Measurements from ENCODE around the gene RAPGEF3.

Gene RAPGEF3

GRCh38 chr12:47715877-47716548, 42.7 kb downstream of the RAPGEF3 start:
- Histone ChIP-seq H3K4me3 (no peak overlapping the region), H3K9me3 (no peaks in the 10 kb centered on the region), H3K27me3 (ENCODE audit: low read depth) (no peaks in the 10 kb centered on the region), H3K4me1 (no peaks in the 10 kb centered on the region), H3K36me3 (replicated peaks) (no peaks in the 10 kb centered on the region)
- in situ Hi-C loops (cut with MboI; ENCODE audit: low sequenced_read_pairs): loop anchor here (10.0 kb wide), 3 partner anchors 59 to 449 kb away; partner anchors contain the start of gene SLC48A1
- DNase-seq (ENCODE audit: low spot score in 2 of 2): no peak

GRCh38 chr12:47715393-47715876, 43.2 kb downstream of the RAPGEF3 start:
- Histone ChIP-seq H3K4me1 (no peaks in the 10 kb centered on the region), H3K36me3 (replicated peaks) (no peaks in the 10 kb centered on the region), H3K27me3 (ENCODE audit: low read depth) (no peaks in the 10 kb centered on the region), H3K4me3 (no peak overlapping the region), H3K9me3 (no peaks in the 10 kb centered on the region)
- in situ Hi-C loops (cut with MboI; ENCODE audit: low sequenced_read_pairs): loop anchor here (10.0 kb wide), 3 partner anchors 59 to 449 kb away; partner anchors contain the start of gene SLC48A1
- peak; percentile 68 to 81 for DNase-seq (ENCODE audit: low spot score in 2 of 2)

- in situ Hi-C loops (cut with MboI; ENCODE audit: low sequenced_read_pairs): loop anchor here (10.0 kb wide), 3 partner anchors 60 to 450 kb away; partner anchors contain the start of gene SLC48A1
- no peak overlapping the region for H3K4me3 ChIP-seq
Observed at GRCh38 chr12:47714826-47715386, 43.8 kb downstream of the RAPGEF3 start.

DNA sequence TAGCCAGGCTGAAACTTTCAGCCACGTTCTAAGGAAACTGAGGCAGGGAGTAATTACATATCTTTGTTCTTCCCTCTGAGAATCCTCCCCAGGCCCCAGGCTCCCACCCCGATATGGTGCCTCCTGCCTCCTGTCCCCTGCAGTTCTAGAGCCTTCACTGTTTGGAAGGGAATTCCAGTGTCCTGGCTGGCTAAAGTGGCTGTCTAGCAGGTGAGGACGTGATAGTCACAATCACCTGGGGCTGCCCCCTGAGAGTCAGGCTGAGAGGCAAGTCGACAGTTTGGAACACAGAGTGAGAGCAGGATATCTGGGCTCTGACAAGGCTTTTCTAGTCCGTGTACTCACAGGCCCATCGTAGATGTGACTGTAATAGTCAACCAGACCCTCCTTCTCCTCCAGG, 46.5 kb downstream of the RAPGEF3 start:
- no peaks in the 10 kb centered on the region for H3K36me3 ChIP-seq (replicated peaks)
- no peaks in the 10 kb centered on the region for H3K9me3 ChIP-seq
- H3K4me1 ChIP-seq: peaks cover under 1% of the 10 kb centered on the region; the same call in 1 of the 2 replicates
- no peaks in the 10 kb centered on the region for H3K27me3 ChIP-seq (ENCODE audit: low read depth)
- in situ Hi-C loops (cut with MboI; ENCODE audit: low sequenced_read_pairs): loop anchor here (10.0 kb wide), 3 partner anchors 63 to 453 kb away; partner anchors contain the start of gene SLC48A1
- no peak for DNase-seq (ENCODE audit: low spot score in 2 of 2)
- no peak overlapping the region for H3K4me3 ChIP-seq

More at GRCh38 chr12:47714826-47715386, 43.8 kb downstream of the RAPGEF3 start:
- no peak for DNase-seq (ENCODE audit: low spot score in 2 of 2)
- H3K27me3 ChIP-seq (ENCODE audit: low read depth): no peaks in the 10 kb centered on the region
- H3K36me3 ChIP-seq (replicated peaks): no peaks in the 10 kb centered on the region
- H3K4me1 ChIP-seq: no peaks in the 10 kb centered on the region
- no peaks in the 10 kb centered on the region for H3K9me3 ChIP-seq

- in situ Hi-C loops (cut with MboI; ENCODE audit: low sequenced_read_pairs): loop anchor here (10.0 kb wide), 3 partner anchors 63 to 453 kb away; partner anchors contain the start of gene SLC48A1
- DNase-seq (ENCODE audit: low spot score in 2 of 2): no peak
- H3K9me3 ChIP-seq: no peaks in the 10 kb centered on the region
- H3K27me3 ChIP-seq (ENCODE audit: low read depth): no peaks in the 10 kb centered on the region
- H3K4me1 ChIP-seq: peaks cover 3% of the 10 kb centered on the region; the same call in 1 of the 2 replicates
- no peak overlapping the region for H3K4me3 ChIP-seq
- H3K36me3 ChIP-seq (replicated peaks): no peaks in the 10 kb centered on the region
Observed at GRCh38 chr12:47711448-47711847, 47.2 kb downstream of the RAPGEF3 start.

DNA sequence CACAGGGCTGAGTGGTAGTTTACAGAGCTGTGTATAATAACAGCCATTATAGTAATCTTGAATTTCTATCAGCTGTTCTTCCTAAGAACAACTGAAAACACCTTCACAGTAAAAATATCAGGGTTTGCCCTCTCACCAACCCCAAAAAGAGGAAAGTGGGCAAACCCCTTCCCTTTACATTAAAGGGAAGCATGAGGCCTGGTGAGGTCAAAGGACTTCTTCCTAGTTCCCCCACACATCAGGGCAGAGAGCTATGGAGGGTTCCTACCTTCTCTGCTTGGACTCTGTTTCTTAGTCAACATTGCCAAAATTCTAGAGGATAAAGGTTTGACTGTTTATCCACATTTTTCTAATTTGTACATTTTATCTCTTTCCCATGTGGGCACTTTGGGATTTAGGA, 48.4 kb downstream of the RAPGEF3 start:
- H3K4me1 ChIP-seq: peaks cover 3% of the 10 kb centered on the region; the same call in 1 of the 2 replicates
- no peak for DNase-seq (ENCODE audit: low spot score in 2 of 2)
- H3K4me3 ChIP-seq: no peak overlapping the region
- H3K36me3 ChIP-seq (replicated peaks): no peaks in the 10 kb centered on the region
- in situ Hi-C loops (cut with MboI; ENCODE audit: low sequenced_read_pairs): loop anchor here (10.0 kb wide), 3 partner anchors 65 to 455 kb away; partner anchors contain the start of gene SLC48A1
- no peaks in the 10 kb centered on the region for H3K27me3 ChIP-seq (ENCODE audit: low read depth)
- no peaks in the 10 kb centered on the region for H3K9me3 ChIP-seq

- no peak for DNase-seq (ENCODE audit: low spot score in 2 of 2)
- peaks cover 3% of the 10 kb centered on the region; the same call in 1 of the 2 replicates for H3K4me1 ChIP-seq
- H3K4me3 ChIP-seq: no peak overlapping the region
- H3K36me3 ChIP-seq (replicated peaks): no peaks in the 10 kb centered on the region
- in situ Hi-C loops (cut with MboI; ENCODE audit: low sequenced_read_pairs): loop anchor here (10.0 kb wide), 3 partner anchors 65 to 455 kb away; partner anchors contain the start of gene SLC48A1
- no peaks in the 10 kb centered on the region for H3K9me3 ChIP-seq
- H3K27me3 ChIP-seq (ENCODE audit: low read depth): no peaks in the 10 kb centered on the region
Observed at GRCh38 chr12:47709671-47710070, 49.0 kb downstream of the RAPGEF3 start.

- DNase-seq (ENCODE audit: low spot score in 2 of 2): no peak
- Histone ChIP-seq H3K9me3 (no peaks in the 10 kb centered on the region), H3K4me1 (peaks cover 3% of the 10 kb centered on the region; the same call in 1 of the 2 replicates), H3K27me3 (ENCODE audit: low read depth) (no peaks in the 10 kb centered on the region), H3K36me3 (replicated peaks) (no peaks in the 10 kb centered on the region), H3K4me3 (no peak overlapping the region)
- in situ Hi-C loops (cut with MboI; ENCODE audit: low sequenced_read_pairs): no loop called here
Observed at GRCh38 chr12:47709237-47709636, 49.4 kb downstream of the RAPGEF3 start.

- Histone ChIP-seq H3K36me3 (replicated peaks) (no peaks in the 10 kb centered on the region; the same call in 1 of the 2 replicates), H3K4me1 (peaks cover 3% of the 10 kb centered on the region), H3K4me3 (no peak overlapping the region), H3K9me3 (no peaks in the 10 kb centered on the region), H3K27me3 (ENCODE audit: low read depth) (no peaks in the 10 kb centered on the region)
- in situ Hi-C loops (cut with MboI; ENCODE audit: low sequenced_read_pairs): no loop called here
- no peak for DNase-seq (ENCODE audit: low spot score in 2 of 2)
Observed at GRCh38 chr12:47707905-47708543, 50.7 kb downstream of the RAPGEF3 start.

- peaks cover 3% of the 10 kb centered on the region for H3K4me1 ChIP-seq
- no peak for DNase-seq (ENCODE audit: low spot score in 2 of 2)
- H3K4me3 ChIP-seq: no peak overlapping the region
Observed at GRCh38 chr12:47707355-47707754, 51.3 kb downstream of the RAPGEF3 start.

GRCh38 chr12:47705566-47706425, 52.9 kb downstream of the RAPGEF3 start, which contains the start of gene RPAP3:
Gene RPAP3 (minus strand): TSS chr12:47706030. CDS start chr12:47702840, 3,190 bp downstream.
- DNase-seq (ENCODE audit: low spot score in 2 of 2): peak; percentile 87 to 98
- no peaks in the 10 kb centered on the region for H3K9me3 ChIP-seq
- in situ Hi-C loops (cut with MboI; ENCODE audit: low sequenced_read_pairs): no loop called here
- no peaks in the 10 kb centered on the region for H3K27me3 ChIP-seq (ENCODE audit: low read depth)
- peak within 1 kb of the TSS; percentile 69 for H3K4me3 ChIP-seq
- H3K36me3 ChIP-seq (replicated peaks): peaks cover 6% of the 10 kb centered on the region
- peaks cover 3% of the 10 kb centered on the region for H3K4me1 ChIP-seq

More at GRCh38 chr12:47707355-47707754, 51.3 kb downstream of the RAPGEF3 start:
- no peaks in the 10 kb centered on the region for H3K27me3 ChIP-seq (ENCODE audit: low read depth)
- H3K9me3 ChIP-seq: no peaks in the 10 kb centered on the region
- in situ Hi-C loops (cut with MboI; ENCODE audit: low sequenced_read_pairs): no loop called here
- peaks cover 3% of the 10 kb centered on the region for H3K36me3 ChIP-seq (replicated peaks)

DNA sequence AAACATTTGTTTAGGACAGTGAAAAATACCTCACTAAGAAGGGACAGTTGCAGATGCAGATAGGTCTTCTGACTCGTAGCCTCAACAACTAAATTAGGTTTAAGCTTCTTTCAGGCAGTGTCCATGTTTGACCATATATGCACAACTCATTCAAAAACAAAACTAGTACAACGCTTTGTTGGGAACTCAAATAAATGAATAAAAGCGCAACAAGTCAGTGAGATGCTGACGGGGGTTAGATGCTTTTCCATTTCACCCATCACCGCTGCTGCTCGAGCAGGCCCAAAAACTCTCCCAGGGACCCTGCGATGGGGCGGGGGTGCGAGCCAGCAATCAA, 53.5 kb downstream of the RAPGEF3 start:
- no peaks in the 10 kb centered on the region for H3K9me3 ChIP-seq
- peaks cover 3% of the 10 kb centered on the region for H3K4me1 ChIP-seq
- H3K4me3 ChIP-seq: peak overlapping the region; percentile 69
- in situ Hi-C loops (cut with MboI; ENCODE audit: low sequenced_read_pairs): no loop called here
- H3K27me3 ChIP-seq (ENCODE audit: low read depth): no peaks in the 10 kb centered on the region
- DNase-seq (ENCODE audit: low spot score in 2 of 2): peak in 1 of 2 experiments; percentile 10
- peaks cover 10% of the 10 kb centered on the region for H3K36me3 ChIP-seq (replicated peaks)

DNA sequence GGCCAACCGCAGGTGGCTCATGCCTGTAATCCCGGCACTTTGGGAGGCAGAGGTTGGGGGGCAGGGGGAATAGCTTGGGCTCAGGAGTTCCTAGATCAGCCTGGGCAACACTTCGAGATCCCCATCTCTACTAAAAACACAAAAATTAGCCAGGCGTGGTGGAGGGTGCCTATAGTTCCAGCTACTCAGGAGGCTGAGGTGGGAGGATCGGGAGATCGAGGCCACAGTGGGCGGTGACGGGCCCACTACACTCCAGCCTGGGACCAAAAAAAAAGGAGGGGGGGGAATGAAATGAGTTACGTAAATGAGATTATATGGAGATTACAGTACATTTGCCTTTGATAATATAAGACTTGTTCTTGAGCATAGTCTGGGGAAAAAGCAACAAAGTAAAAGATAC, 54.0 kb downstream of the RAPGEF3 start:
- no peaks in the 10 kb centered on the region for H3K27me3 ChIP-seq (ENCODE audit: low read depth)
- no peak for DNase-seq (ENCODE audit: low spot score in 2 of 2)
- in situ Hi-C loops (cut with MboI; ENCODE audit: low sequenced_read_pairs): no loop called here
- no peaks in the 10 kb centered on the region for H3K9me3 ChIP-seq
- H3K36me3 ChIP-seq (replicated peaks): peaks cover 10% of the 10 kb centered on the region
- H3K4me3 ChIP-seq: peak overlapping the region; percentile 69
- H3K4me1 ChIP-seq: peaks cover 3% of the 10 kb centered on the region

Data from HAP-1 (cell line).